ENCODE data around the gene ZNF546.
"Not testable (repeated sequence)": the region's sequence is repeated elsewhere in the genome, so short reads cannot be mapped to it uniquely, and the experiment has no call there.

ZNF546 gene

GRCh38 chr19:40013991-40014390 is 17.1 kb downstream of the ZNF546 start:
- peaks cover 20% of the 10 kb centered on the region for H3K36me3 ChIP-seq (ENCODE audit: insufficient read depth, low read length)
- peaks cover 74% of the 10 kb centered on the region for H3K9me3 ChIP-seq (ENCODE audit: insufficient read depth, low read depth, low read length)
- no peak overlapping the region for H3K9ac ChIP-seq (ENCODE audit: low read depth, low read length)
- no peaks in the 10 kb centered on the region for H3K4me1 ChIP-seq (ENCODE audit: insufficient read depth, low read length)
- WGBS: no CpG with 5 or more reads among the region's 4 CpGs
- H3K27ac ChIP-seq (ENCODE audit: low read depth, low read length): no peak overlapping the region
- H3K4me3 ChIP-seq (ENCODE audit: low read length): no peak overlapping the region
- no peaks in the 10 kb centered on the region for H3K27me3 ChIP-seq (ENCODE audit: insufficient read depth, low read length)

GRCh38 chr19:40023969-40024368 is 27.1 kb downstream of the ZNF546 start:
- Histone ChIP-seq H3K36me3 (ENCODE audit: insufficient read depth, low read length) (no peaks in the 10 kb centered on the region), H3K4me3 (ENCODE audit: low read length) (no peak overlapping the region), H3K9me3 (ENCODE audit: insufficient read depth, low read depth, low read length) (peaks cover 93% of the 10 kb centered on the region), H3K4me1 (ENCODE audit: insufficient read depth, low read length) (no peaks in the 10 kb centered on the region), H3K9ac (ENCODE audit: low read depth, low read length) (no peak overlapping the region), H3K27ac (ENCODE audit: low read depth, low read length) (no peak overlapping the region), H3K27me3 (ENCODE audit: insufficient read depth, low read length) (no peaks in the 10 kb centered on the region)
- 90% methylated on average over 3 of the region's 3 CpGs for WGBS

- WGBS: 93% methylated on average over 4 of the region's 4 CpGs
- no peaks in the 10 kb centered on the region; the same call in 1 of the 2 replicates for H3K36me3 ChIP-seq (ENCODE audit: insufficient read depth, low read length)
- H3K27me3 ChIP-seq (ENCODE audit: insufficient read depth, low read length): no peaks in the 10 kb centered on the region
- H3K4me3 ChIP-seq (ENCODE audit: low read length): no peak overlapping the region
- H3K9ac ChIP-seq (ENCODE audit: low read depth, low read length): no peak overlapping the region
- no peaks in the 10 kb centered on the region for H3K4me1 ChIP-seq (ENCODE audit: insufficient read depth, low read length)
- no peak overlapping the region for H3K27ac ChIP-seq (ENCODE audit: low read depth, low read length)
- H3K9me3 ChIP-seq (ENCODE audit: insufficient read depth, low read depth, low read length): peaks cover 97% of the 10 kb centered on the region
Observed at GRCh38 chr19:40025938-40026596, 29.2 kb downstream of the ZNF546 start.

- Histone ChIP-seq H3K9ac (ENCODE audit: low read depth, low read length) (no peak overlapping the region), H3K27ac (ENCODE audit: low read depth, low read length) (no peak overlapping the region), H3K27me3 (ENCODE audit: insufficient read depth, low read length) (no peaks in the 10 kb centered on the region), H3K4me1 (ENCODE audit: insufficient read depth, low read length) (no peaks in the 10 kb centered on the region), H3K36me3 (ENCODE audit: insufficient read depth, low read length) (no peaks in the 10 kb centered on the region; the same call in 1 of the 2 replicates), H3K9me3 (ENCODE audit: insufficient read depth, low read depth, low read length) (peaks cover 97% of the 10 kb centered on the region), H3K4me3 (ENCODE audit: low read length) (no peak overlapping the region)
- 88% methylated on average over 4 of the region's 5 CpGs for WGBS
Observed at GRCh38 chr19:40026597-40026970, 29.7 kb downstream of the ZNF546 start.

GRCh38 chr19:40033989-40034560 is 37.2 kb downstream of the ZNF546 start:
- peaks cover 85% of the 10 kb centered on the region for H3K9me3 ChIP-seq (ENCODE audit: insufficient read depth, low read depth, low read length)
- no peaks in the 10 kb centered on the region for H3K4me1 ChIP-seq (ENCODE audit: insufficient read depth, low read length)
- WGBS: 85% methylated on average over 1 of the region's 2 CpGs
- peak overlapping the region; percentile 21 for H3K4me3 ChIP-seq (ENCODE audit: low read length)
- H3K27me3 ChIP-seq (ENCODE audit: insufficient read depth, low read length): no peaks in the 10 kb centered on the region
- H3K36me3 ChIP-seq (ENCODE audit: insufficient read depth, low read length): peaks cover 31% of the 10 kb centered on the region
- H3K27ac ChIP-seq (ENCODE audit: low read depth, low read length): no peak overlapping the region
- H3K9ac ChIP-seq (ENCODE audit: low read depth, low read length): no peak overlapping the region

- no peaks in the 10 kb centered on the region for H3K27me3 ChIP-seq (ENCODE audit: insufficient read depth, low read length)
- no peak overlapping the region for H3K4me3 ChIP-seq (ENCODE audit: low read length)
- H3K36me3 ChIP-seq (ENCODE audit: insufficient read depth, low read length): peaks cover 31% of the 10 kb centered on the region
- no CpG with 5 or more reads among the region's 4 CpGs for WGBS
- H3K4me1 ChIP-seq (ENCODE audit: insufficient read depth, low read length): no peaks in the 10 kb centered on the region
- H3K27ac ChIP-seq (ENCODE audit: low read depth, low read length): no peak overlapping the region
- H3K9ac ChIP-seq (ENCODE audit: low read depth, low read length): no peak overlapping the region
- H3K9me3 ChIP-seq (ENCODE audit: insufficient read depth, low read depth, low read length): peaks cover 65% of the 10 kb centered on the region
Observed at GRCh38 chr19:40035996-40036395, 39.1 kb downstream of the ZNF546 start.

- H3K27me3 ChIP-seq (ENCODE audit: insufficient read depth, low read length); H3K27ac ChIP-seq (ENCODE audit: low read depth, low read length); H3K4me3 ChIP-seq (ENCODE audit: low read length); H3K9ac ChIP-seq (ENCODE audit: low read depth, low read length); H3K4me1 ChIP-seq (ENCODE audit: insufficient read depth, low read length): not testable (repeated sequence)
- 93% methylated on average over 1 of the region's 3 CpGs for WGBS
- Histone ChIP-seq H3K36me3 (ENCODE audit: insufficient read depth, low read length) (peaks cover 31% of the 10 kb centered on the region), H3K9me3 (ENCODE audit: insufficient read depth, low read depth, low read length) (peaks cover 46% of the 10 kb centered on the region)
Observed at GRCh38 chr19:40038047-40038446, 41.2 kb downstream of the ZNF546 start.

GRCh38 chr19:40041718-40042117 is 44.9 kb downstream of the ZNF546 start:
- not testable (repeated sequence) for H3K27me3 ChIP-seq (ENCODE audit: insufficient read depth, low read length); H3K4me1 ChIP-seq (ENCODE audit: insufficient read depth, low read length); H3K27ac ChIP-seq (ENCODE audit: low read depth, low read length); H3K9ac ChIP-seq (ENCODE audit: low read depth, low read length); H3K4me3 ChIP-seq (ENCODE audit: low read length)
- peaks cover 35% of the 10 kb centered on the region for H3K36me3 ChIP-seq (ENCODE audit: insufficient read depth, low read length)
- peaks cover 43% of the 10 kb centered on the region for H3K9me3 ChIP-seq (ENCODE audit: insufficient read depth, low read depth, low read length)
- WGBS: 89% methylated on average over 1 of the region's 1 CpG

GRCh38 chr19:40053491-40053890 is 56.6 kb downstream of the ZNF546 start:
- no peak overlapping the region for H3K4me3 ChIP-seq (ENCODE audit: low read length)
- no peaks in the 10 kb centered on the region for H3K27me3 ChIP-seq (ENCODE audit: insufficient read depth, low read length)
- H3K9me3 ChIP-seq (ENCODE audit: insufficient read depth, low read depth, low read length): peaks cover 11% of the 10 kb centered on the region; the same call in 1 of the 2 replicates
- H3K4me1 ChIP-seq (ENCODE audit: insufficient read depth, low read length): 0 out of 2 replicates have a peak, but pooled peaks cover 3% of the 10 kb centered on the region
- peaks cover 9% of the 10 kb centered on the region for H3K36me3 ChIP-seq (ENCODE audit: insufficient read depth, low read length)
- no peak overlapping the region for H3K9ac ChIP-seq (ENCODE audit: low read depth, low read length)
- WGBS: 98% methylated on average over 2 of the region's 2 CpGs
- no peak overlapping the region for H3K27ac ChIP-seq (ENCODE audit: low read depth, low read length)

GRCh38 chr19:40054632-40055031 is 57.8 kb downstream of the ZNF546 start:
- 86% methylated on average over 9 of the region's 9 CpGs for WGBS
- H3K4me1 ChIP-seq (ENCODE audit: insufficient read depth, low read length): 0 out of 2 replicates have a peak, but pooled peaks cover 3% of the 10 kb centered on the region
- H3K9me3 ChIP-seq (ENCODE audit: insufficient read depth, low read depth, low read length): peaks cover 21% of the 10 kb centered on the region
- 0 out of 2 replicates have a peak, but pooled peaks cover 2% of the 10 kb centered on the region for H3K36me3 ChIP-seq (ENCODE audit: insufficient read depth, low read length)
- H3K27ac ChIP-seq (ENCODE audit: low read depth, low read length): no peak overlapping the region
- H3K4me3 ChIP-seq (ENCODE audit: low read length): peak overlapping the region; percentile 83
- no peak overlapping the region for H3K9ac ChIP-seq (ENCODE audit: low read depth, low read length)
- no peaks in the 10 kb centered on the region for H3K27me3 ChIP-seq (ENCODE audit: insufficient read depth, low read length)

- no peaks in the 10 kb centered on the region for H3K27me3 ChIP-seq (ENCODE audit: insufficient read depth, low read length)
- 0 out of 2 replicates have a peak, but pooled peaks cover 3% of the 10 kb centered on the region for H3K4me1 ChIP-seq (ENCODE audit: insufficient read depth, low read length)
- H3K9ac ChIP-seq (ENCODE audit: low read depth, low read length): peak overlapping the region; percentile 77; the same call in 1 of the 2 replicates
- peaks cover 25% of the 10 kb centered on the region for H3K9me3 ChIP-seq (ENCODE audit: insufficient read depth, low read depth, low read length)
- 24% methylated on average over 10 of the region's 10 CpGs for WGBS
- 0 out of 2 replicates have a peak, but pooled peaks cover 2% of the 10 kb centered on the region for H3K36me3 ChIP-seq (ENCODE audit: insufficient read depth, low read length)
- H3K27ac ChIP-seq (ENCODE audit: low read depth, low read length): no peak overlapping the region
- peak overlapping the region; percentile 83 for H3K4me3 ChIP-seq (ENCODE audit: low read length)
Observed at GRCh38 chr19:40055049-40055448, 58.2 kb downstream of the ZNF546 start.

All from HUES64 (cell line).